Stomach (tissue), 4 donors: ENCODE data around the gene AGL.

ENCODE experiments used
- POLR2A ChIP-seq, 4 donors: fragments of 450-650 bp; IDR thresholded peaks; one replicate each; pipeline ENCODE4 v1.6.1; 2016; ENCODE audit warnings: antibody characterized with exemption in 4 of 4, control low read depth in 2 of 4, mild to moderate bottlenecking in 1 of 4, moderate library complexity in 1 of 4
- POLR2AphosphoS5 ChIP-seq, 3 donors: sonication (generic); formaldehyde crosslinking; IDR thresholded peaks; one replicate each; pipeline ENCODE4 v1.6.1; 2016; ENCODE audit warnings: antibody characterized with exemption in 3 of 3
- TF ChIP-seq, protein P1 (sequence below), 7 experiments: fragments of 450-650 bp in 4 of 7; fragments of 200-600 bp in 3 of 7; sonication (generic) in 3 of 7; IDR thresholded peaks; one replicate each; pipeline ENCODE4 v1.5.1; 2016 to 2019; ENCODE audit warnings: antibody characterized with exemption in 7 of 7, control low read depth in 2 of 7, mild to moderate bottlenecking in 1 of 7

- no peak for TF ChIP-seq POLR2A (IDR thresholded peaks at IDR 0.05)
- TF ChIP-seq POLR2AphosphoS5 (IDR thresholded peaks at IDR 0.05) = no peak
- TF ChIP-seq, protein P1, sequence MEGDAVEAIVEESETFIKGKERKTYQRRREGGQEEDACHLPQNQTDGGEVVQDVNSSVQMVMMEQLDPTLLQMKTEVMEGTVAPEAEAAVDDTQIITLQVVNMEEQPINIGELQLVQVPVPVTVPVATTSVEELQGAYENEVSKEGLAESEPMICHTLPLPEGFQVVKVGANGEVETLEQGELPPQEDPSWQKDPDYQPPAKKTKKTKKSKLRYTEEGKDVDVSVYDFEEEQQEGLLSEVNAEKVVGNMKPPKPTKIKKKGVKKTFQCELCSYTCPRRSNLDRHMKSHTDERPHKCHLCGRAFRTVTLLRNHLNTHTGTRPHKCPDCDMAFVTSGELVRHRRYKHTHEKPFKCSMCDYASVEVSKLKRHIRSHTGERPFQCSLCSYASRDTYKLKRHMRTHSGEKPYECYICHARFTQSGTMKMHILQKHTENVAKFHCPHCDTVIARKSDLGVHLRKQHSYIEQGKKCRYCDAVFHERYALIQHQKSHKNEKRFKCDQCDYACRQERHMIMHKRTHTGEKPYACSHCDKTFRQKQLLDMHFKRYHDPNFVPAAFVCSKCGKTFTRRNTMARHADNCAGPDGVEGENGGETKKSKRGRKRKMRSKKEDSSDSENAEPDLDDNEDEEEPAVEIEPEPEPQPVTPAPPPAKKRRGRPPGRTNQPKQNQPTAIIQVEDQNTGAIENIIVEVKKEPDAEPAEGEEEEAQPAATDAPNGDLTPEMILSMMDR (IDR thresholded peaks at IDR 0.05) = no peak
These were observed 6.4 kb upstream of the AGL start for GRCh38 chr1:99843760-99844159.
